H1 (cell line): Measurements from ENCODE around the gene DGCR6L. TPM values are rescaled to one million over a fixed set of nuclear protein-coding genes. Genes with fewer than 3 reads are reported as not detected.

Source experiments
- CTCF ChIA-PET: fragments of 300-600 bp; sonication (Branson Sonifier 250); formaldehyde crosslinking; loops from one replicate; lab custom pipeline; 2021; ENCODE audit not compliant: partially characterized antibody; lab: Charles Lee
- POLR2A ChIA-PET: fragments of 300-600 bp; sonication (Branson Sonifier 250); formaldehyde crosslinking; loops from one replicate; lab custom pipeline; 2021; ENCODE audit warnings: inconsistent platforms; ENCODE audit not compliant: partially characterized antibody; lab: Charles Lee
- DNase-seq, 2 experiments: peaks; one replicate each; pipeline versions ENCODE4 v3.0.0 to v3.0.0-alpha.2; 2010 to 2022; ENCODE audit warnings: low spot score in 2 of 2, low read depth in 1 of 2, mixed read lengths in 1 of 2
- FAIRE-seq: peaks from 2 replicates; lab custom pipeline; 2011; peaks lifted over from hg19 to GRCh38; lab: Jason Lieb, UNC
- H2AFZ ChIP-seq: 2 replicates; pipeline ENCODE4 v1.8.1; 2012; ENCODE audit warnings: low read length, inconsistent platforms
- H2AK5ac ChIP-seq: 2 replicates; pipeline ENCODE4 v1.6.1; 2013; ENCODE audit warnings: low read depth, low read length
- H2BK120ac ChIP-seq: replicated peaks from 2 replicates; pipeline ENCODE3; 2013; ENCODE audit warnings: low read depth, low read length, inconsistent platforms
- H2BK12ac ChIP-seq: 2 replicates; pipeline ENCODE4 v1.6.1; 2013; ENCODE audit warnings: low read depth, low read length
- H2BK15ac ChIP-seq: 2 replicates; pipeline ENCODE4 v1.6.1; 2013; ENCODE audit warnings: low read length
- H2BK20ac ChIP-seq: 2 replicates; pipeline ENCODE4 v1.6.1; 2013; ENCODE audit warnings: low read length
- H2BK5ac ChIP-seq: 2 replicates; pipeline ENCODE4 v1.6.1; 2013; ENCODE audit warnings: low read depth, low read length
- H3K14ac ChIP-seq: 2 replicates; pipeline ENCODE4 v1.6.1; 2013; ENCODE audit warnings: inconsistent platforms; ENCODE audit not compliant: insufficient read length
- H3K18ac ChIP-seq: 2 replicates; pipeline ENCODE4 v1.6.1; 2013; ENCODE audit warnings: low read length; ENCODE audit errors: extremely low read depth
- H3K23ac ChIP-seq: 2 replicates; pipeline ENCODE4 v1.6.1; 2013; ENCODE audit warnings: inconsistent platforms; ENCODE audit not compliant: insufficient read length
- H3K23me2 ChIP-seq: 2 replicates; pipeline ENCODE4 v1.6.1; 2013; ENCODE audit warnings: low read depth, low read length
- H3K27ac ChIP-seq: 2 replicates; pipeline ENCODE4 v1.6.1; 2011; ENCODE audit warnings: low read depth, low read length, inconsistent platforms
- H3K27me3 ChIP-seq, 4 experiments: replicated peaks in 1 of 4; 1 replicate in 1 of 4; 2 replicates in 3 of 4; pipeline versions ENCODE4 v1.6.1 to v1.8.1; 2011 to 2013; ENCODE audit warnings: low read length in 3 of 4, mild to moderate bottlenecking in 3 of 4, inconsistent platforms in 2 of 4, mixed read lengths in 2 of 4, moderate library complexity in 1 of 4; ENCODE audit not compliant: control insufficient read depth in 3 of 4, insufficient read depth in 3 of 4; ENCODE audit errors: extremely low read depth in 1 of 4
- H3K36me3 ChIP-seq, 4 experiments: 2 replicates each; pipeline versions ENCODE4 v1.6.1 to v1.8.1; 2011 to 2013; ENCODE audit warnings: mild to moderate bottlenecking in 4 of 4, low read length in 3 of 4, moderate library complexity in 2 of 4, control low read depth in 1 of 4, inconsistent platforms in 1 of 4; ENCODE audit not compliant: insufficient read depth in 4 of 4, control insufficient read depth in 2 of 4
- H3K4ac ChIP-seq: replicated peaks from 2 replicates; pipeline ENCODE3; 2013; ENCODE audit warnings: low read length, low read depth, mixed read lengths, inconsistent platforms; ENCODE audit not compliant: insufficient read length
- H3K4me1 ChIP-seq, 4 experiments: replicated peaks in 1 of 4; 1 replicate in 1 of 4; 2 replicates in 3 of 4; pipeline versions ENCODE4 v1.6.1 to v1.8.1; 2011 to 2013; ENCODE audit warnings: low read length in 3 of 4, inconsistent platforms in 2 of 4, mixed read lengths in 1 of 4; ENCODE audit not compliant: insufficient read depth in 4 of 4, control insufficient read depth in 3 of 4
- H3K4me2 ChIP-seq, 2 experiments: 2 replicates each; pipeline versions ENCODE4 v1.6.1 to v1.8.1; 2011 to 2013; ENCODE audit warnings: low read depth in 2 of 2, low read length in 2 of 2, control low read depth in 1 of 2, inconsistent platforms in 1 of 2, mild to moderate bottlenecking in 1 of 2; ENCODE audit not compliant: insufficient read depth in 1 of 2
- H3K4me3 ChIP-seq, 4 experiments: fragments of 200-600, 300-600 bp in 1 of 4; sonication (generic), shearing (Covaris generic), sonication (Bioruptor Twin) in 1 of 4; 2 replicates each; pipeline versions ENCODE4 v1.5.1 to v1.8.1; 2011 to 2016; ENCODE audit warnings: low read length in 4 of 4, low read depth in 3 of 4, control low read depth in 2 of 4, inconsistent platforms in 2 of 4, mild to moderate bottlenecking in 2 of 4, mixed read lengths in 1 of 4, moderate library complexity in 1 of 4; ENCODE audit not compliant: insufficient read depth in 2 of 4; ENCODE audit errors: extremely low read depth in 1 of 4
- H3K56ac ChIP-seq: replicated peaks from 2 replicates; pipeline ENCODE3; 2013; ENCODE audit warnings: low read depth, mild to moderate bottlenecking, mixed read lengths, low read length, inconsistent platforms; ENCODE audit not compliant: insufficient read length
- H3K79me1 ChIP-seq: 2 replicates; pipeline ENCODE4 v1.6.1; 2013; ENCODE audit warnings: low read depth, low read length, control low read depth
- H3K79me2 ChIP-seq, 2 experiments: 2 replicates each; pipeline versions ENCODE4 v1.6.1 to v1.8.1; 2012 to 2013; ENCODE audit warnings: low read length in 2 of 2, mild to moderate bottlenecking in 2 of 2, inconsistent platforms in 1 of 2; ENCODE audit not compliant: insufficient read depth in 2 of 2, control insufficient read depth in 1 of 2
- H3K9ac ChIP-seq, 4 experiments: replicated peaks in 1 of 4; 1 replicate in 1 of 4; 2 replicates in 3 of 4; pipeline versions ENCODE4 v1.6.1 to v1.8.1; 2011 to 2013; ENCODE audit warnings: low read depth in 3 of 4, low read length in 3 of 4, control low read depth in 2 of 4, mild to moderate bottlenecking in 2 of 4, moderate library complexity in 2 of 4, inconsistent platforms in 1 of 4; ENCODE audit errors: extremely low read depth in 1 of 4
- H3K9me3 ChIP-seq, 2 experiments: 2 replicates each; pipeline versions ENCODE4 v1.6.1 to v1.8.1; 2012 to 2013; ENCODE audit warnings: mild to moderate bottlenecking in 2 of 2, moderate library complexity in 2 of 2, control low read depth in 1 of 2, inconsistent platforms in 1 of 2, low read depth in 1 of 2, low read length in 1 of 2, mixed read lengths in 1 of 2; ENCODE audit not compliant: insufficient read depth in 2 of 2
- H4K20me1 ChIP-seq, 2 experiments: replicated peaks in 1 of 2; 2 replicates each; pipeline versions ENCODE3 to v1.8.1; 2011 to 2013; ENCODE audit warnings: inconsistent platforms in 2 of 2, low read length in 2 of 2, mild to moderate bottlenecking in 1 of 2; ENCODE audit not compliant: insufficient read depth in 2 of 2, control insufficient read depth in 1 of 2
- H4K5ac ChIP-seq: 2 replicates; pipeline ENCODE4 v1.6.1; 2013; ENCODE audit warnings: low read length, low read depth, mixed read lengths, inconsistent platforms; ENCODE audit not compliant: insufficient read length
- H4K8ac ChIP-seq: 2 replicates; pipeline ENCODE4 v1.8.0; 2013; ENCODE audit warnings: mild to moderate bottlenecking, moderate library complexity, low read length, inconsistent platforms; ENCODE audit not compliant: insufficient read depth; ENCODE audit errors: extremely low read depth
- H4K91ac ChIP-seq: replicated peaks from 2 replicates; pipeline ENCODE3; 2013; ENCODE audit warnings: low read length, mixed read lengths, inconsistent platforms; ENCODE audit not compliant: insufficient read length
- BCL11A ChIP-seq, 2 experiments: IDR thresholded peaks; one replicate each; pipeline ENCODE4 v1.6.1; 2011; ENCODE audit warnings: low read depth in 2 of 2, low read length in 2 of 2, mild to moderate bottlenecking in 2 of 2
- EP300 ChIP-seq, 2 experiments: IDR thresholded peaks; 1 replicate in 1 of 2; 2 replicates in 1 of 2; pipeline ENCODE4 v1.6.1; 2011 to 2012; ENCODE audit warnings: low read depth in 2 of 2, low read length in 2 of 2, mild to moderate bottlenecking in 2 of 2, borderline replicate concordance in 1 of 2, inconsistent platforms in 1 of 2, moderate library complexity in 1 of 2
- JUND ChIP-seq: IDR thresholded peaks from 2 replicates; pipeline ENCODE4 v1.6.1; 2011; ENCODE audit warnings: mild to moderate bottlenecking, improper control_type of control experiment, low read length
- RXRA ChIP-seq: IDR thresholded peaks from 2 replicates; pipeline ENCODE4 v1.6.1; 2011; ENCODE audit warnings: low read depth, mild to moderate bottlenecking, low read length, moderate library complexity; ENCODE audit not compliant: insufficient read depth
- TAF7 ChIP-seq: optimal IDR thresholded peaks from 2 replicates; pipeline ENCODE3; 2011; ENCODE audit warnings: low read depth, mild to moderate bottlenecking, inconsistent platforms, low read length, moderate library complexity, borderline replicate concordance
- TCF12 ChIP-seq: IDR thresholded peaks from 2 replicates; pipeline ENCODE4 v1.6.1; 2011; ENCODE audit warnings: low read depth, mild to moderate bottlenecking, low read length
- WGBS, 2 experiments: shearing (Covaris generic) in 1 of 2; methylation state at CpG; one replicate each; pipeline versions ENCODE4 v1.1.6 to v1.1.7; 2013 to 2015; ENCODE audit warnings: low lambda C conversion rate in 2 of 2, mixed read lengths in 2 of 2, inconsistent platforms in 1 of 2, low coverage in 1 of 2, missing lambda C conversion rate in 1 of 2; ENCODE audit not compliant: insufficient replicate concordance in 2 of 2, insufficient coverage in 1 of 2, insufficient read length in 1 of 2; ENCODE audit errors: extremely low coverage in 1 of 2, missing lambda C conversion rate in 1 of 2; 5-methylcytosine and 5-hydroxymethylcytosine counted together
- polyA plus RNA-seq, 7 experiments: library from polyadenylated mRNA; depleted of rRNA in 3 of 7; stranded (reverse) in 5 of 7; unstranded in 2 of 7; fragments of >200 nt in 5 of 7; fragments of 200-250 nt in 2 of 7; gene quantifications; 1 replicate in 5 of 7; 2 replicates in 1 of 7; 4 replicates in 1 of 7; pipeline versions ENCODE4 v1.2.1 to v1.2.3, GENCODE V29; 2011 to 2013; ENCODE audit warnings: missing spikeins in 2 of 7, mixed read lengths in 2 of 7
- total RNA-seq: library from RNA; stranded (reverse); fragmentation: NEBNext Ultra II Directional; extraction: Animal tissue kit (Norgen Biotek cat#: 25700); gene quantifications from 2 replicates; pipeline ENCODE4 v1.2.1, GENCODE V29; 2021
- TF ChIP-seq, protein P1 (sequence below): IDR thresholded peaks from 2 replicates; pipeline ENCODE4 v1.6.1; 2012; ENCODE audit warnings: low read length, inconsistent platforms
- TF ChIP-seq, protein P2 (sequence below): IDR thresholded peaks from 2 replicates; pipeline ENCODE4 v1.6.1; 2011; ENCODE audit warnings: low read depth, mild to moderate bottlenecking, low read length; ENCODE audit not compliant: insufficient read depth
- TF ChIP-seq, protein P3 (sequence below): IDR thresholded peaks from 2 replicates; pipeline ENCODE4 v1.6.1; 2012; ENCODE audit warnings: inconsistent platforms
- TF ChIP-seq, protein P4 (sequence below): IDR thresholded peaks from 2 replicates; pipeline ENCODE4 v1.6.1; 2012; ENCODE audit warnings: inconsistent platforms

The DGCR6L gene
- total and polyA plus RNA-seq, 2 of the 8 experiments (the other 6 are each of a cell fraction or from before 2014, with no cell fraction given): 43.6 to 72.6 TPM

DNA sequence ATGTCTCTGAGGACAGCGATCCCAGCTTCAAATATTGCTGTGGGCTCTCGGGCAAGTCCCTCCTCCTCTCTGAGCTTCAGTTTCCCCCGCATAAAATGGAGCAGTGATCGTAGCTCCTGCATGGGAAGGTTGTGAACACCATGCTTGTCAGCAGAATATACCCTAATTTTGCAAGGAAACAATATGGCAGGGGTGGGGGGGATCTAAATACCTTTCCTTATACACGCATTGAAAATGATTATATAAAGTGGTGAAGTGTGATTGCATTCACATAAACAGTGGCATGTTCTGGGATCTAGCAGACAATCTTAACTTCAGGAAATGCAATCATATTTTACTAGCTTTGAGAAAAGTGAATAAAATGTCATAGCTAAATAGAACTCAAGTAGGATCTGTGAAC lies 27.8 kb downstream of the DGCR6L start:
- no peak overlapping the region for H2BK15ac ChIP-seq
- no peak overlapping the region for H3K18ac ChIP-seq
- no peak overlapping the region for H3K27ac ChIP-seq
- WGBS, 2 experiments: 87% methylated on average over 5 of the region's 5 CpGs; no CpG with 5 or more reads in 1 of the 2 experiments
- POLR2A ChIA-PET: interaction anchor here (1.1 to 1.2 kb wide), 3 partner anchors 9 to 28 kb away, joined by 3 read pairs; partner anchors contain the start of gene DGCR6L
- H3K4me3 ChIP-seq: no peak overlapping the region
- H2BK5ac ChIP-seq: no peak overlapping the region
- no peaks in the 10 kb centered on the region for H3K79me2 ChIP-seq
- no peak overlapping the region for H2BK12ac ChIP-seq
- no peak overlapping the region for H3K14ac ChIP-seq
- no peak overlapping the region for H3K56ac ChIP-seq
- H4K20me1 ChIP-seq: peaks cover 0 to 1% of the 10 kb centered on the region in 2 experiments
- no peak overlapping the region for H2BK120ac ChIP-seq
- H3K9me3 ChIP-seq: no peaks in the 10 kb centered on the region
- no peaks in the 10 kb centered on the region for H3K36me3 ChIP-seq
- no peak overlapping the region for H4K91ac ChIP-seq
- CTCF ChIA-PET: interaction anchor here (0.6 to 11.5 kb wide), 8 partner anchors 8 to 165 kb away, joined by 3 to 98 read pairs (median 7); no protein-coding TSS in a partner anchor
- H3K4me1 ChIP-seq: peaks cover 0 to 5% (median under 1%) of the 10 kb centered on the region in 4 experiments; a peak in 2 of 7 replicates
- H3K4me2 ChIP-seq: no peak overlapping the region
- no peak overlapping the region for H2BK20ac ChIP-seq
- no peak for DNase-seq
- H3K79me1 ChIP-seq: no peaks in the 10 kb centered on the region
- no peaks in the 10 kb centered on the region for H3K23me2 ChIP-seq
- H2AK5ac ChIP-seq: no peak overlapping the region
- no peak overlapping the region for H2AFZ ChIP-seq
- no peak overlapping the region for H3K4ac ChIP-seq
- FAIRE-seq: no peak
- no peak overlapping the region for H3K9ac ChIP-seq
- no peak overlapping the region for H4K5ac ChIP-seq
- H3K27me3 ChIP-seq: peaks cover 0 to 6% (median 3%) of the 10 kb centered on the region in 4 experiments; a peak in 3 of 7 replicates
- no peak overlapping the region for H4K8ac ChIP-seq
- H3K23ac ChIP-seq: no peak overlapping the region
- TF ChIP-seq BCL11A (IDR thresholded peaks at IDR 0.05; ENCODE audit: low read depth in 2 of 2, low read length in 2 of 2): no peak
- TF ChIP-seq, protein P1, sequence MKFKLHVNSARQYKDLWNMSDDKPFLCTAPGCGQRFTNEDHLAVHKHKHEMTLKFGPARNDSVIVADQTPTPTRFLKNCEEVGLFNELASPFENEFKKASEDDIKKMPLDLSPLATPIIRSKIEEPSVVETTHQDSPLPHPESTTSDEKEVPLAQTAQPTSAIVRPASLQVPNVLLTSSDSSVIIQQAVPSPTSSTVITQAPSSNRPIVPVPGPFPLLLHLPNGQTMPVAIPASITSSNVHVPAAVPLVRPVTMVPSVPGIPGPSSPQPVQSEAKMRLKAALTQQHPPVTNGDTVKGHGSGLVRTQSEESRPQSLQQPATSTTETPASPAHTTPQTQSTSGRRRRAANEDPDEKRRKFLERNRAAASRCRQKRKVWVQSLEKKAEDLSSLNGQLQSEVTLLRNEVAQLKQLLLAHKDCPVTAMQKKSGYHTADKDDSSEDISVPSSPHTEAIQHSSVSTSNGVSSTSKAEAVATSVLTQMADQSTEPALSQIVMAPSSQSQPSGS: no peak
- TF ChIP-seq, protein P2, sequence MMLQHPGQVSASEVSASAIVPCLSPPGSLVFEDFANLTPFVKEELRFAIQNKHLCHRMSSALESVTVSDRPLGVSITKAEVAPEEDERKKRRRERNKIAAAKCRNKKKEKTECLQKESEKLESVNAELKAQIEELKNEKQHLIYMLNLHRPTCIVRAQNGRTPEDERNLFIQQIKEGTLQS: no peak
- no peak for TF ChIP-seq RXRA
- TF ChIP-seq TAF7: no peak
- no peak for TF ChIP-seq TCF12
- TF ChIP-seq JUND: no peak
- TF ChIP-seq, protein P3, sequence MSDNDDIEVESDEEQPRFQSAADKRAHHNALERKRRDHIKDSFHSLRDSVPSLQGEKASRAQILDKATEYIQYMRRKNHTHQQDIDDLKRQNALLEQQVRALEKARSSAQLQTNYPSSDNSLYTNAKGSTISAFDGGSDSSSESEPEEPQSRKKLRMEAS: no peak
- TF ChIP-seq EP300 (IDR thresholded peaks at IDR 0.05; ENCODE audit: borderline replicate concordance in 1 of 2, low read depth in 2 of 2, low read length in 2 of 2): no peak
- TF ChIP-seq, protein P4, sequence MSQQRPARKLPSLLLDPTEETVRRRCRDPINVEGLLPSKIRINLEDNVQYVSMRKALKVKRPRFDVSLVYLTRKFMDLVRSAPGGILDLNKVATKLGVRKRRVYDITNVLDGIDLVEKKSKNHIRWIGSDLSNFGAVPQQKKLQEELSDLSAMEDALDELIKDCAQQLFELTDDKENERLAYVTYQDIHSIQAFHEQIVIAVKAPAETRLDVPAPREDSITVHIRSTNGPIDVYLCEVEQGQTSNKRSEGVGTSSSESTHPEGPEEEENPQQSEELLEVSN: no peak
